HepG2 (cell line): Measurements from ENCODE around the gene IGLL1. TPM values are rescaled to one million over a fixed set of nuclear protein-coding genes. Genes with fewer than 3 reads are reported as not detected.
A peak's percentile ranks its signal among the peaks of the same experiment; 100 is the strongest.

ENCODE experiments used
- ATF6 ChIP-seq: sonication (generic); formaldehyde crosslinking; conservative IDR thresholded peaks from 2 replicates; pipeline ENCODE4 v1.4.0; 2020; ENCODE audit warnings: missing genetic modification reagents
- BRF2 ChIP-seq: sonication (generic); formaldehyde crosslinking; IDR thresholded peaks from 2 replicates; pipeline ENCODE4 v1.8.1; 2022; ENCODE audit warnings: mild to moderate bottlenecking, missing genetic modification reagents
- CREB3 ChIP-seq: sonication (generic); formaldehyde crosslinking; IDR thresholded peaks from 2 replicates; pipeline ENCODE4 v1.5.0; 2020; ENCODE audit warnings: missing genetic modification reagents
- IKZF1 ChIP-seq: fragments of 450-650 bp; IDR thresholded peaks from 2 replicates; pipeline ENCODE4 v1.7.1; 2016
- IRX3 ChIP-seq: sonication (generic); formaldehyde crosslinking; IDR thresholded peaks from 2 replicates; pipeline ENCODE4 v1.8.1; 2023; ENCODE audit warnings: mild to moderate bottlenecking, low read depth, missing genetic modification reagents, borderline replicate concordance
- ISL2 ChIP-seq: sonication (generic); formaldehyde crosslinking; IDR thresholded peaks from 2 replicates; pipeline ENCODE4 v1.5.0; 2020; ENCODE audit warnings: missing genetic modification reagents
- KAT8 ChIP-seq: IDR thresholded peaks from 2 replicates; pipeline ENCODE4 v1.6.1; 2016; ENCODE audit warnings: missing genetic modification reagents, missing compliant biosample characterization
- MEIS2 ChIP-seq: sonication (generic); formaldehyde crosslinking; IDR thresholded peaks from 2 replicates; pipeline ENCODE4 v1.9.0; 2021; ENCODE audit warnings: mild to moderate bottlenecking, missing genetic modification reagents
- NFIC ChIP-seq: IDR thresholded peaks from 2 replicates; pipeline ENCODE4 v1.6.1; 2012; ENCODE audit warnings: mild to moderate bottlenecking, low read length, inconsistent platforms
- NFKB2 ChIP-seq: sonication (generic); formaldehyde crosslinking; IDR thresholded peaks from 2 replicates; pipeline ENCODE4 v1.4.0; 2020; ENCODE audit warnings: missing genetic modification reagents, borderline replicate concordance
- ONECUT2 ChIP-seq: sonication (generic); formaldehyde crosslinking; IDR thresholded peaks from 2 replicates; pipeline ENCODE4 v1.4.0; 2020; ENCODE audit warnings: missing genetic modification reagents
- PBX2 ChIP-seq: IDR thresholded peaks from 2 replicates; pipeline ENCODE4 v1.6.1; 2016; ENCODE audit warnings: control low read depth
- PITX1 ChIP-seq: sonication (generic); formaldehyde crosslinking; IDR thresholded peaks from 2 replicates; pipeline ENCODE4 v1.5.1; 2020; ENCODE audit warnings: mild to moderate bottlenecking, missing genetic modification reagents
- RAD21 ChIP-seq: fragments of 450-650 bp; formaldehyde crosslinking; IDR thresholded peaks from 2 replicates; pipeline ENCODE4 v1.5.0; 2020; ENCODE audit warnings: mild to moderate bottlenecking
- RCOR2 ChIP-seq: IDR thresholded peaks from 2 replicates; pipeline ENCODE4 v1.6.1; 2016; ENCODE audit warnings: missing biosample characterization, missing genetic modification reagents
- SKIL ChIP-seq: sonication (generic); formaldehyde crosslinking; IDR thresholded peaks from 2 replicates; pipeline ENCODE4 v1.8.0; 2022; ENCODE audit warnings: missing genetic modification reagents, mild to moderate bottlenecking, moderate library complexity, borderline replicate concordance
- SRSF1 ChIP-seq: fragments of 200-400 bp; formaldehyde crosslinking; optimal IDR thresholded peaks from 2 replicates; pipeline ENCODE3; 2017; ENCODE audit warnings: mild to moderate bottlenecking, low read depth, low read length, moderate library complexity
- ZNF432 ChIP-seq: sonication (generic); formaldehyde crosslinking; IDR thresholded peaks from 2 replicates; pipeline ENCODE4 v1.5.0; 2020; ENCODE audit warnings: missing genetic modification reagents, mild to moderate bottlenecking, borderline replicate concordance
- ZNF512B ChIP-seq: sonication (generic); formaldehyde crosslinking; IDR thresholded peaks from 2 replicates; pipeline ENCODE4 v1.5.1; 2020; ENCODE audit warnings: missing genetic modification reagents, mild to moderate bottlenecking, borderline replicate concordance
- ZNF737 ChIP-seq: sonication (generic); formaldehyde crosslinking; IDR thresholded peaks from 2 replicates; pipeline ENCODE4 v1.5.0; 2020; ENCODE audit warnings: missing genetic modification reagents, mild to moderate bottlenecking, borderline replicate concordance
- polyA plus RNA-seq, 8 experiments: library from polyadenylated mRNA; depleted of rRNA in 3 of 8; stranded (reverse) in 7 of 8; unstranded in 1 of 8; fragments of >200 nt; fragmentation: Illumina TruSeq in 4 of 8; extraction: Trizol in 4 of 8; gene quantifications; 2 replicates each; pipeline versions ENCODE4 v1.2.1 to v1.2.3, GENCODE V29; 2011 to 2016; ENCODE audit warnings: low read depth in 4 of 8, missing spikeins in 1 of 8, mixed read lengths in 1 of 8; ENCODE audit not compliant: insufficient read depth in 1 of 8
- total RNA-seq, 5 experiments: library from RNA; depleted of rRNA; stranded (reverse); fragments of >200 nt; fragmentation: Illumina TruSeq; extraction: Trizol; gene quantifications; 2 replicates each; pipeline ENCODE4 v1.2.3, GENCODE V29; 2016; ENCODE audit warnings: low read depth in 1 of 5

IGLL1 gene
- total and polyA plus RNA-seq, 2 of the 13 experiments (the other 11 are each of a cell fraction or from before 2014, with no cell fraction given) = not detected

- TF ChIP-seq SRSF1 = no peak
- TF ChIP-seq ZNF512B (CRISPR knock-in tag) = no peak
- TF ChIP-seq CREB3 (CRISPR knock-in tag) = no peak
- no peak for TF ChIP-seq NFKB2 (CRISPR knock-in tag)
- no peak for TF ChIP-seq KAT8
- no peak for TF ChIP-seq MEIS2 (CRISPR knock-in tag)
- peak; percentile 45; the same call in 1 of the 2 replicates for TF ChIP-seq IRX3 (CRISPR knock-in tag)
- TF ChIP-seq ZNF737 (CRISPR knock-in tag) = no peak
- no peak for TF ChIP-seq BRF2 (CRISPR knock-in tag)
- TF ChIP-seq RCOR2 = no peak
- TF ChIP-seq ISL2 (CRISPR knock-in tag) = no peak
- TF ChIP-seq ONECUT2 (CRISPR knock-in tag) = peak; percentile 79
- TF ChIP-seq IKZF1 = no peak
- TF ChIP-seq ATF6 (CRISPR knock-in tag) = no peak
- no peak for TF ChIP-seq ZNF432
- no peak for TF ChIP-seq NFIC
- no peak for TF ChIP-seq RAD21 (CRISPR knock-in tag)
- TF ChIP-seq SKIL (CRISPR knock-in tag) = peak; percentile 69
- peak; percentile 48; the same call in 1 of the 2 replicates for TF ChIP-seq PITX1 (CRISPR knock-in tag)
- TF ChIP-seq PBX2 (CRISPR knock-in tag) = no peak
Measured at GRCh38 chr22:23565915-23566704, 14.0 kb downstream of the IGLL1 start (continued).
